ENCODE measurements around the gene COMMD3. TPM values are rescaled to one million over a fixed set of nuclear protein-coding genes. Genes with fewer than 3 reads are reported as not detected.

The COMMD3 gene
- total RNA-seq, 1 experiment from 2014 or later, result 2.6 TPM

GRCh38 chr10:22338931-22339330 lies 22.7 kb downstream of the COMMD3 start (continued):
- TF ChIP-seq ATF3 (CRISPR knock-in tag; conservative IDR thresholded peaks at IDR 0.05) (no peak), ZNF425 (CRISPR knock-in tag; conservative IDR thresholded peaks at IDR 0.05) (no peak), ATF1 (CRISPR knock-in tag; IDR thresholded peaks at IDR 0.05) (no peak), TP53 (CRISPR knock-in tag; IDR thresholded peaks at IDR 0.05) (no peak), ETV6 (CRISPR knock-in tag; IDR thresholded peaks at IDR 0.05) (no peak)

DNA sequence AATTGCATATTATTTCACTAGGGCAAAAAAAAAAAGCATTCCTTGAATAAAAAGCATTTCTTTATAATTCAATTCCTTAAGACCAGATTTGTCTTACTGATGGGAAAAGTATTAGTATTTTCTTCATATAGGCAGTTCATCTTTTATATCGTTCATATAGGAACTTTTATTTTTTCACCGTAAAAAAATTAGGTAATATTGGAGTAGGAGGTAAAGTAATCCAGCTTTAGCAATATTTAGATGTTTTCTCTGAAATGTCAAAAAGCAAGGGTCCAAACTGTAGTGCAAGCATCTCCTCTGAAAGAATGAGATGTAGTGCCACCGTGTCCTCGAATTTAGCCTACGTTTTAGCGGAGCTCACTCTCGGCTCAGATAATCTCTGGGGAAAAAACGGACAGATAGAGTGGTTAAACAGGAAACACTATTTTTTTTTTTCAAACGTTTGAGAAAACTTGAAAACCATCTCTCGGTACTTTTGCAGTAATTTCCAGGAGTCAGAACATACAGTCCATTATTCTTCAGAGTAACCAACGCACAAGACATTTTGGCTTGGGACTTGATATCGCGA lies 23.7 kb downstream of the COMMD3 start:
- ATAC-seq (no peak), DNase-seq (ENCODE audit: low spot score) (no peak)
- peaks cover 96% of the 10 kb centered on the region for H3K27me3 Mint-ChIP-seq (ENCODE audit: low read depth)
- CTCF ChIA-PET, result interaction anchor here (0.6 to 1.0 kb wide), 3 partner anchors 21 to 336 kb away, joined by 3 to 6 read pairs (median 4); partner anchors contain the start of gene DNAJC1
- TF ChIP-seq ZNF512 (CRISPR knock-in tag; IDR thresholded peaks at IDR 0.05; ENCODE audit: borderline replicate concordance), result no peak
- no peak for TF ChIP-seq ESRRA (CRISPR knock-in tag; IDR thresholded peaks at IDR 0.05; ENCODE audit: borderline replicate concordance)
- TF ChIP-seq, protein P1, sequence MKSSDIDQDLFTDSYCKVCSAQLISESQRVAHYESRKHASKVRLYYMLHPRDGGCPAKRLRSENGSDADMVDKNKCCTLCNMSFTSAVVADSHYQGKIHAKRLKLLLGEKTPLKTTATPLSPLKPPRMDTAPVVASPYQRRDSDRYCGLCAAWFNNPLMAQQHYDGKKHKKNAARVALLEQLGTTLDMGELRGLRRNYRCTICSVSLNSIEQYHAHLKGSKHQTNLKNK (CRISPR knock-in tag; IDR thresholded peaks at IDR 0.05), result no peak
- no peak for TF ChIP-seq JUN (CRISPR knock-in tag; IDR thresholded peaks at IDR 0.05)
- TF ChIP-seq CREB1 (CRISPR knock-in tag; IDR thresholded peaks at IDR 0.05), result no peak
- POLR2A ChIA-PET, result interaction anchor here (1.0 kb wide), 2 partner anchors 28 to 97 kb away, joined by 3 to 4 read pairs; no protein-coding TSS in a partner anchor
- peak overlapping the region; percentile 71 for H3K4me3 Mint-ChIP-seq
- no peaks in the 10 kb centered on the region for H3K9me3 Mint-ChIP-seq
- H3K36me3 Mint-ChIP-seq, result no peaks in the 10 kb centered on the region
- peaks cover 14% of the 10 kb centered on the region for H3K4me1 Mint-ChIP-seq
- no peak overlapping the region for H3K27ac Mint-ChIP-seq

GRCh38 chr10:22340329-22341189 lies 24.4 kb downstream of the COMMD3 start:
- ChIA-PET CTCF (interaction anchor here (0.6 to 1.0 kb wide), 3 partner anchors 22 to 337 kb away, joined by 3 to 6 read pairs (median 4); partner anchors contain the start of gene DNAJC1), POLR2A (interaction anchor here (0.8 to 1.0 kb wide), 3 partner anchors 29 to 841 kb away, joined by 3 to 4 read pairs (median 3); no protein-coding TSS in a partner anchor)
- Mint-ChIP-seq H3K27ac (no peak overlapping the region), H3K4me1 (peaks cover 15% of the 10 kb centered on the region), H3K4me3 (peak overlapping the region; percentile 71), H3K27me3 (ENCODE audit: low read depth) (peaks cover 96% of the 10 kb centered on the region), H3K9me3 (no peaks in the 10 kb centered on the region), H3K36me3 (no peaks in the 10 kb centered on the region)
- DNase-seq (ENCODE audit: low spot score) (peak; percentile 66), ATAC-seq (peak; percentile 13)
- no peak for TF ChIP-seq FOXP4 (CRISPR knock-in tag; IDR thresholded peaks at IDR 0.05)
- TF ChIP-seq AR (CRISPR knock-in tag; IDR thresholded peaks at IDR 0.05), result no peak
- TF ChIP-seq ZSCAN18 (CRISPR knock-in tag; IDR thresholded peaks at IDR 0.05), result no peak
- no peak for TF ChIP-seq TP53 (CRISPR knock-in tag; IDR thresholded peaks at IDR 0.05)
- no peak for TF ChIP-seq USF1 (CRISPR knock-in tag; IDR thresholded peaks at IDR 0.05)
- peak; percentile 18; the same call in 1 of the 2 replicates for TF ChIP-seq ZNF263 (CRISPR knock-in tag; IDR thresholded peaks at IDR 0.05; ENCODE audit: low read depth)
- TF ChIP-seq ZNF423 (CRISPR knock-in tag; IDR thresholded peaks at IDR 0.05), result peak; percentile 77; the same call in 1 of the 2 replicates
- TF ChIP-seq, protein P2, sequence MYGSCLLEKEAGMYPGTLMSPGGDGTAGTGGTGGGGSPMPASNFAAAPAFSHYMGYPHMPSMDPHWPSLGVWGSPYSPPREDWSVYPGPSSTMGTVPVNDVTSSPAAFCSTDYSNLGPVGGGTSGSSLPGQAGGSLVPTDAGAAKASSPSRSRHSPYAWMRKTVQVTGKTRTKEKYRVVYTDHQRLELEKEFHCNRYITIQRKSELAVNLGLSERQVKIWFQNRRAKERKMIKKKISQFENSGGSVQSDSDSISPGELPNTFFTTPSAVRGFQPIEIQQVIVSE (CRISPR knock-in tag; IDR thresholded peaks at IDR 0.05; ENCODE audit: borderline replicate concordance), result no peak
